ENCODE measurements around the gene MYRF. TPM values are rescaled to one million over a fixed set of nuclear protein-coding genes. Genes with fewer than 3 reads are reported as not detected.

Gene MYRF
- total RNA-seq, 4 donors from 2014 or later = 0.24 to 2.8 (median 0.83) TPM

DNA sequence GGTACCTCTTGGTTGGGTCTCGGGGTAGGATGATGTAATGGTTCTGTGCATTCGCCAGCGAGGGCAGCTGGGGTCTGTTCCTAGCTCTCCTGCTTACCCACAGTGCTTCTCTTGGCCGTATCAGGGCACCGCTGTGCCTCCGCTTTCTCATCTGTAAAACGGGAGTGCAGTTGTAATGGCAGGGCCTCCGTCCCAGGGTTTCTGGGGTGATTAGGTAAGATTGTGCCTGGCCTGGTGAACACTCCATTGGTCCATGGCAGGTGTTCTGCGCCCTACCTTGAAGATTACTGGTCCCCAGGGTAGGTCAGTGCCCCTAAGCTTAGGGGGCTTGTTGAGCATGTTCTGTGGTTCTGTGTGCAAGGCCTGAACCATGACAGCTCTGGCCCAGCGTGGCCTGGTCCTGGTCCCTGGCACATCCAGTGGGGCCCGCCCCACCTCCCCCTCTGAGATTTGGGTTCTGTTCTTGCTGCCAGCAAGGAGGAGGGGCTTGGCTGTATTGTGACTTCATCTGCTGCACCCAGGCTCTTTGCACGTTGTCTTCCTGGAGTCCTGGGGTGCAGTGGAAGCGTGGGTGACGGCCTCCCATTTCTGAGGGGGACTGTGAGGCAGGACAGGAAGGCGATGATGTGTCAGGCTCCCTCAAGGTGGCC lies 4.9 kb downstream of the MYRF start:
- H3K27ac ChIP-seq = no peak overlapping the region
- H3K4me3 ChIP-seq = no peak overlapping the region
- H3K27me3 ChIP-seq = peaks cover 29% of the 10 kb centered on the region
- no peaks in the 10 kb centered on the region for H3K36me3 ChIP-seq
- no peaks in the 10 kb centered on the region for H3K9me3 ChIP-seq
- H3K4me1 ChIP-seq = peaks cover 7% of the 10 kb centered on the region
- TF ChIP-seq EP300 (IDR thresholded peaks at IDR 0.05) = no peak
- no peak for TF ChIP-seq POLR2AphosphoS5 (IDR thresholded peaks at IDR 0.05)
- TF ChIP-seq, protein P1, sequence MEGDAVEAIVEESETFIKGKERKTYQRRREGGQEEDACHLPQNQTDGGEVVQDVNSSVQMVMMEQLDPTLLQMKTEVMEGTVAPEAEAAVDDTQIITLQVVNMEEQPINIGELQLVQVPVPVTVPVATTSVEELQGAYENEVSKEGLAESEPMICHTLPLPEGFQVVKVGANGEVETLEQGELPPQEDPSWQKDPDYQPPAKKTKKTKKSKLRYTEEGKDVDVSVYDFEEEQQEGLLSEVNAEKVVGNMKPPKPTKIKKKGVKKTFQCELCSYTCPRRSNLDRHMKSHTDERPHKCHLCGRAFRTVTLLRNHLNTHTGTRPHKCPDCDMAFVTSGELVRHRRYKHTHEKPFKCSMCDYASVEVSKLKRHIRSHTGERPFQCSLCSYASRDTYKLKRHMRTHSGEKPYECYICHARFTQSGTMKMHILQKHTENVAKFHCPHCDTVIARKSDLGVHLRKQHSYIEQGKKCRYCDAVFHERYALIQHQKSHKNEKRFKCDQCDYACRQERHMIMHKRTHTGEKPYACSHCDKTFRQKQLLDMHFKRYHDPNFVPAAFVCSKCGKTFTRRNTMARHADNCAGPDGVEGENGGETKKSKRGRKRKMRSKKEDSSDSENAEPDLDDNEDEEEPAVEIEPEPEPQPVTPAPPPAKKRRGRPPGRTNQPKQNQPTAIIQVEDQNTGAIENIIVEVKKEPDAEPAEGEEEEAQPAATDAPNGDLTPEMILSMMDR (IDR thresholded peaks at IDR 0.05) = no peak
- no peak for TF ChIP-seq POLR2A (IDR thresholded peaks at IDR 0.05)
- no peak for DNase-seq (ENCODE audit: low spot score in 2 of 2)
- WGBS = 86% methylated on average over 12 of the region's 15 CpGs

DNA sequence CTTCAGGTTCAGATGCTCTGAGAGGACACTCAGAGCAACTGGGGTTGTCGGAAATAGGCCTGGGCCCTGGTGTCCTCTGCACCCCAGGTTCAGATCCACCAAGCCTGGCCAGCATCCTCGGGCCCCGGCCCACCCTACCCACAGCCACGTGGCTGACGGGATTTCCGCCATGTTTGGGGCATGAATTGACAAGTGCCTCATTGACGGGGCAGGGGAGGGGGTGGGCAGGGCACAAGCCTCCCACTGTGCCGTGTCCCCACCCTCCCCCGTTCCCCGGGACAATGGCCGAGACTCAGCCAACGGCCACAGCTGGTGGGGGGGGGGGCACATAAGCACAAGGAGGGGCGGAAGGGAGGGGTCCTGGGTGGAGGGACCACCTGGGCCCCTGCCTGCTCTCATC lies 8.5 kb downstream of the MYRF start:
- H3K4me1 ChIP-seq = no peaks in the 10 kb centered on the region
- no peak overlapping the region for H3K4me3 ChIP-seq
- H3K36me3 ChIP-seq = no peaks in the 10 kb centered on the region
- peaks cover 51% of the 10 kb centered on the region for H3K27me3 ChIP-seq
- H3K27ac ChIP-seq = no peak overlapping the region
- WGBS = 67% methylated on average over 1 of the region's 13 CpGs
- TF ChIP-seq POLR2AphosphoS5 (IDR thresholded peaks at IDR 0.05) = no peak
- TF ChIP-seq POLR2A (IDR thresholded peaks at IDR 0.05) = no peak
- TF ChIP-seq, protein P1 (IDR thresholded peaks at IDR 0.05) = no peak
- no peak for TF ChIP-seq EP300 (IDR thresholded peaks at IDR 0.05)
- H3K9me3 ChIP-seq = no peaks in the 10 kb centered on the region
- DNase-seq (ENCODE audit: low spot score in 2 of 2) = no peak

DNA sequence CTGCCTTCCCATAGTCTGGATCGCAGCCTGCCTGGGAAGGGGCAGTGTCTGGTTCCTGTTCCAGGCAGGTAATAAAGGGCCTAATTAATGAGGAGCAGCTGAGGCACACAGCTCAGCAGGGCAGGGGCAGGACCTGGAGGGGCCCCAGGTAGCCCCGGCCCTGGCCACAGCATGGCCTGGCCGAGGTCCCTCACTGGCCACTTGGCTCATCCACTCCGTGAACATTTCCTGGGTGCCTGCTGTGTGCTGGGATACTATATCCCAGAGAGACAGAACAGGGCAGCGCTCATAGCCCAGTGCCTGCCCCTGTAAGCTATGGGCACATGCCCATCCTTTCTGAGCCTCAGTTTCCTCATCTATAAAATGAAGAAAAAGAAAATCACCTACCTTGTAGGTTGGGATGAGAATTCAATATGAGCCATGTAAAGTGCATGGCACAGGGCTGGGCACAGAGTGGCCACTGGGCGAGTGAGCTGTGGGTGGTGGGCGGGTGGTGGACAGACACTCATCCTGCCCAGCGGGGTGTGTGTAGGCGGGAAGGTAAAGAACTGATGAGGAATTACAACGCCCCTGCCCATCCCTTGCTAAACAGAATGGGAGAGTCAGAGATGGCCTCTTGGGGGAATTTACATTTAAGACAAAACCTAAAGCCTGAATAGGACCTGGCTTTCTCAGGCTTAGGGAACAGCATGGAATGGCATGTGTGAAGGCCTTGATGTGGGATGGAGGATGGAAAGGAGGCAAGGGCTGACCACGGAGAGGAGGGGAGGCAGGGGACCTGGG lies 9.2 kb downstream of the MYRF start:
- Histone ChIP-seq H3K36me3 (no peaks in the 10 kb centered on the region), H3K27ac (no peak overlapping the region), H3K4me1 (no peaks in the 10 kb centered on the region), H3K27me3 (peaks cover 51% of the 10 kb centered on the region), H3K9me3 (no peaks in the 10 kb centered on the region), H3K4me3 (no peak overlapping the region)
- TF ChIP-seq POLR2A (IDR thresholded peaks at IDR 0.05) = no peak
- TF ChIP-seq POLR2AphosphoS5 (IDR thresholded peaks at IDR 0.05) = no peak
- TF ChIP-seq, protein P1 (IDR thresholded peaks at IDR 0.05) = no peak
- no peak for TF ChIP-seq EP300 (IDR thresholded peaks at IDR 0.05)
- WGBS = 74% methylated on average over 11 of the region's 11 CpGs
- DNase-seq (ENCODE audit: low spot score in 2 of 2) = no peak

DNA sequence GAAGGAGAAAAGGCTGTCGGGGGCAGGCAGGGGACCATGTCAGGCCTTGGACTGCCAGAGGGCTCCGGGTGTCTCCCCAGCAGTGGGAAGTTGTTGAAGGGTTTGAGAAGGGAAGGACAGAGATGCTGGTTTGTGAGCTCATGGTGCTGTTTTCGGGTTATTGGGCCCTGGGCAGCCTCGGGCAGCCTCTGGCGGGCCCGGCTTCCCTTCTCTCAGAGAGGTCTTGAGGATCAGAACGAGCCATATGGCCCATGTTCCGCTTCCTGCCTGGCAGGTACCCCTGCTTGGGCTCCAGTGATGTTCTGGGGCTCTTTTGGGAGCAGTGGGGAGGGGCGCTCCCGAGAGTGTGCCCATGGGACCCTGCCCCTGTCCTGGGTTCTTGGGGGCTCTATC lies 9.8 kb downstream of the MYRF start:
- H3K36me3 ChIP-seq = no peaks in the 10 kb centered on the region
- DNase-seq (ENCODE audit: low spot score in 2 of 2) = no peak
- H3K27me3 ChIP-seq = peaks cover 51% of the 10 kb centered on the region
- TF ChIP-seq POLR2A (IDR thresholded peaks at IDR 0.05) (no peak), EP300 (IDR thresholded peaks at IDR 0.05) (no peak), POLR2AphosphoS5 (IDR thresholded peaks at IDR 0.05) (no peak)
- TF ChIP-seq, protein P1 (IDR thresholded peaks at IDR 0.05) = no peak
- no peaks in the 10 kb centered on the region for H3K4me1 ChIP-seq
- no peak overlapping the region for H3K27ac ChIP-seq
- H3K4me3 ChIP-seq = no peak overlapping the region
- no peaks in the 10 kb centered on the region for H3K9me3 ChIP-seq
- WGBS = 80% methylated on average over 10 of the region's 10 CpGs

DNA sequence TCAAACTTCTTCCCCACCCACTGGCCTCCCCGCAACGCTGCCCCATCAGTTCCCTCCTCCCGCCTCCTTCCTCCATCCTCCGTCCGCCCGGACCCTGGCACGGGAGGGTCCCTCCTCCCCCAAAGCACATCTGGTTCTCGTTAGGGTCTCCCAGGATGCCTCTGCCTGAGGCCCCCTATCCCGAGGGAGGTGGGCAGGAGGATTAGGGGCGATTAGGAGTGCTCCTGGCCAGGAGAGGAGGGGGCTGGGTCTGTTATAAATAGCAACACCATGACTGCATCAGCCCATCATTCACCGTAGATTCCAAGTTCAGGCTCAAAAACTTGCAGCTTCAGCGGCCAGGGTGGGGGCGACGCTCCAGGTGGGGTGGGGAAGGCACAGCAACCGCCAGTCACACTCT lies 10.4 kb downstream of the MYRF start:
- WGBS = 36% methylated on average over 15 of the region's 15 CpGs
- no peaks in the 10 kb centered on the region for H3K4me1 ChIP-seq
- H3K27ac ChIP-seq = no peak overlapping the region
- H3K4me3 ChIP-seq = no peak overlapping the region
- TF ChIP-seq, protein P1 (IDR thresholded peaks at IDR 0.05) = no peak
- TF ChIP-seq EP300 (IDR thresholded peaks at IDR 0.05) (no peak), POLR2AphosphoS5 (IDR thresholded peaks at IDR 0.05) (no peak)
- no peaks in the 10 kb centered on the region for H3K36me3 ChIP-seq
- no peaks in the 10 kb centered on the region for H3K9me3 ChIP-seq
- no peak for DNase-seq (ENCODE audit: low spot score in 2 of 2)
- H3K27me3 ChIP-seq = peaks cover 51% of the 10 kb centered on the region
